HG03460 (cell line): ENCODE data around the gene SAMD4A.

ENCODE experiments used
- ATAC-seq: cut with Tn5 transposase; IDR thresholded peaks from one replicate; pipeline ENCODE4 v1.9.1; 2021; ENCODE audit not compliant: unreplicated experiment

Gene SAMD4A

GRCh38 chr14:54775486-54776140, 208.7 kb downstream of the SAMD4A start:
- no peak for ATAC-seq

- peak; percentile 39 for ATAC-seq
Observed at GRCh38 chr14:54776361-54777001, 209.6 kb downstream of the SAMD4A start.

- no peak for ATAC-seq
Observed at GRCh38 chr14:54777395-54777794, 210.5 kb downstream of the SAMD4A start.

- no peak for ATAC-seq
Observed at GRCh38 chr14:54778618-54779345, 211.9 kb downstream of the SAMD4A start.

GRCh38 chr14:54781080-54781479, 214.2 kb downstream of the SAMD4A start:
- no peak for ATAC-seq

GRCh38 chr14:54781961-54782750, 215.2 kb downstream of the SAMD4A start:
- ATAC-seq = no peak

- ATAC-seq = peak; percentile 84
Observed at GRCh38 chr14:54782751-54783659, 216.1 kb downstream of the SAMD4A start.

GRCh38 chr14:54783660-54784015, 216.7 kb downstream of the SAMD4A start:
- ATAC-seq = no peak

GRCh38 chr14:54784060-54784459, 217.1 kb downstream of the SAMD4A start:
- ATAC-seq = no peak

- no peak for ATAC-seq
Observed at GRCh38 chr14:54784657-54785056, 217.7 kb downstream of the SAMD4A start.

- no peak for ATAC-seq
Observed at GRCh38 chr14:54785136-54785777, 218.3 kb downstream of the SAMD4A start.

GRCh38 chr14:54785778-54786770, 219.1 kb downstream of the SAMD4A start:
- no peak for ATAC-seq

GRCh38 chr14:54786838-54787237, 219.9 kb downstream of the SAMD4A start:
- no peak for ATAC-seq

- no peak for ATAC-seq
Observed at GRCh38 chr14:54787261-54787660, 220.3 kb downstream of the SAMD4A start.

- ATAC-seq = no peak
Observed at GRCh38 chr14:54788701-54789100, 221.8 kb downstream of the SAMD4A start.

- ATAC-seq = no peak
Observed at GRCh38 chr14:54789166-54789565, 222.2 kb downstream of the SAMD4A start.

- no peak for ATAC-seq
Observed at GRCh38 chr14:54789781-54790480, 223.0 kb downstream of the SAMD4A start.

- ATAC-seq = no peak
Observed at GRCh38 chr14:54791001-54791400, 224.1 kb downstream of the SAMD4A start.
